AG09319 (cell line): Measurements from ENCODE around the gene IFI30.

Experiments used
- DNase-seq: peaks from one replicate; pipeline ENCODE4 v3.0.0-alpha.2; 2010; ENCODE audit warnings: low read depth; ENCODE audit errors: extremely low read depth
- CTCF ChIP-seq: IDR thresholded peaks from 2 replicates; pipeline ENCODE4 v1.5.1; 2011; ENCODE audit warnings: low read depth, mild to moderate bottlenecking, inconsistent platforms, low read length, moderate library complexity

Gene IFI30

DNA sequence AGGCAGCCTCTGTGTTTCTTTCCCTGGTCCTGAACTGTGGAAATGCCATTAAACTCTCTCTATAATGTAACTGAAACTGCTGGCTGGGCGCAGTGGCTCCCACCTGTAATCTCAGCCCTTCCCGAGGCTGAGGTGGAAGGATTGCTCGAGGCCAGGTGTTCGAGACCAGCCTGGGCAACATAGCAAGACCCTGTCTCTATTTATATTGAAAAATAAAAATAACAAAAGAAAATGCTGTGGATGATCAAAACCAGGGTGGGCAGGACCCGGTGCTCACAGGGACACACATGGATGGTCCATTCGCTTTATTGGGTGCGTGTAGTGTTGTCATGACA is 22.9 kb downstream of the IFI30 start:
- DNase-seq: no peak
- TF ChIP-seq CTCF: no peak

GRCh38 chr19:18197306-18197705 is 23.7 kb downstream of the IFI30 start:
- no peak for DNase-seq
- TF ChIP-seq CTCF: no peak

- no peak for TF ChIP-seq CTCF
- DNase-seq: no peak
Observed at GRCh38 chr19:18197941-18198340, 24.3 kb downstream of the IFI30 start.

DNA sequence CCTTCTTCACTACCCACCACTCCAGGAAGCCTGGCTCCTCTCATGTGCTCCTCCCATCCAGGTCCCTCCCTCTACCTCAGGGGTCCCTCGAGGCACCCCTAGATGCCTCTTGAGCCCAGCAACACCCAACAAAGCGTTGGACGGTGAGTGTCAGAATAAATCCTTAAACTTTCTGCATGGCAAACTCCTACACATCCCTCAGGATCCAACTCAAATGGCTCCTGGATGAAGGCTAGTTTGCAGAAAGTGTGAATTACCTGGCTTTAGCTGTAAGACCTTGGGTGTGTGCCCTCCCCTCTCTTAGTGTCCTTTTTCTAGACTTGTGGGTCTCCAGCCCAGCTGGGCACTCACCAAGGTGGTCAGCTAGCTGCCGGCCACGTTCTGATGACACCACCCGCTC is 24.8 kb downstream of the IFI30 start:
- TF ChIP-seq CTCF: no peak
- no peak for DNase-seq

GRCh38 chr19:18202397-18202777 is 28.8 kb downstream of the IFI30 start:
- no peak for DNase-seq
- TF ChIP-seq CTCF: no peak

- peak; percentile 34 for TF ChIP-seq CTCF
- DNase-seq: no peak
Observed at GRCh38 chr19:18202778-18203407, 29.3 kb downstream of the IFI30 start.

DNA sequence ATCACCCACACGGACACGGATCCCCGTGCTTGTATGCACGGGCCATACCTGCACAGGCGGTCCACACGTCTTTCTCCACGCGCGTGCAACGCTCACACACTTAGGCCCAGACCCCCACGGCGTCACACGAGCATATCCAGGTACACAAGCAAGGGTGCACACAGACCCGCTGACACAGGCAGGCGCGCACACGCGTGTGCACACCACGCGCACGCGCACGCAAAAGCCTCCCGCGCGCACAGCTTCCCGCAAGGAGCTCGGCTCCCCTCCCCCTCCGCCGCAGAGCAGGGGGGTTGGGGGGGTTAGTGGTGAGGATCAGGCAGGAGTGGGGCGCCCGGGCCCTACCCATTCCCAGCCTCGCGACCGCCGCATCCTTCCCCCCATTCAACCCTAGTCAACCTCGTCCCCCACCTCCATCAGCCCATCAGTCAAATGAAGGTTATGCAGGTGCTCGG is 29.8 kb downstream of the IFI30 start:
- no peak for TF ChIP-seq CTCF
- DNase-seq: no peak
